T-helper 1 cell treated with Interleukin-12 subunit alpha and Interleukin-12 subunit beta and Interleukin-4 antibody, amounts not matched to agents 30 ng/mL and 1 ng/mL, for 36 hours (primary cell): ENCODE data around the gene EFHC2. TPM values are rescaled to one million over a fixed set of nuclear protein-coding genes. Genes with fewer than 3 reads are reported as not detected.

ENCODE experiments used
- intact Hi-C: fragments of 100-400 bp; cut with micrococcal nuclease; formaldehyde crosslinking; loops from one replicate; pipeline ENCODE4 v1.15.1; 2024
- total RNA-seq: library from RNA; stranded (reverse); gene quantifications from 2 replicates; pipeline ENCODE4 v1.2.3, GENCODE V29; 2022

EFHC2 gene
- total RNA-seq, result 0.24 and 0.32 TPM in 2 replicates

GRCh38 chrX:44343412-44344141, at the start of gene EFHC2:
Gene EFHC2 (minus strand): TSS chrX:44343672. CDS start chrX:44343588, 84 bp downstream.
- intact Hi-C loops, result loop anchor here (1.0 to 2.0 kb wide), 3 partner anchors 91 to 529 kb away; partner anchors contain the start of gene KDM6A

GRCh38 chrX:44392767-44393166, 49.3 kb upstream of the EFHC2 start:
- intact Hi-C loops, result no loop called here

GRCh38 chrX:44384688-44385338, 41.3 kb upstream of the EFHC2 start:
- intact Hi-C loops, result no loop called here

- intact Hi-C loops, result no loop called here
These were observed 39.4 kb upstream of the EFHC2 start for GRCh38 chrX:44382871-44383270.

- intact Hi-C loops, result no loop called here
These were observed 9.3 kb upstream of the EFHC2 start for GRCh38 chrX:44352758-44353157.

GRCh38 chrX:44349561-44349960, 6.1 kb upstream of the EFHC2 start:
- intact Hi-C loops, result no loop called here

GRCh38 chrX:44344687-44345086, 1.2 kb upstream of the EFHC2 start:
- intact Hi-C loops, result loop anchor here (1.0 to 2.0 kb wide), 3 partner anchors 92 to 528 kb away; partner anchors contain the start of gene KDM6A

GRCh38 chrX:44344194-44344593, 722 bp upstream of the EFHC2 start:
- intact Hi-C loops, result loop anchor here (1.0 to 2.0 kb wide), 3 partner anchors 91 to 529 kb away; partner anchors contain the start of gene KDM6A

GRCh38 chrX:44342866-44343265, 606 bp downstream of the EFHC2 start:
- intact Hi-C loops, result no loop called here

- intact Hi-C loops, result no loop called here
These were observed 5.1 kb downstream of the EFHC2 start for GRCh38 chrX:44338361-44338760.

GRCh38 chrX:44332437-44332836, 11.0 kb downstream of the EFHC2 start:
- intact Hi-C loops, result no loop called here

- intact Hi-C loops, result no loop called here
These were observed 13.2 kb downstream of the EFHC2 start for GRCh38 chrX:44330227-44330626.

GRCh38 chrX:44319550-44319949, 23.9 kb downstream of the EFHC2 start:
- intact Hi-C loops, result no loop called here

- intact Hi-C loops, result no loop called here
These were observed 26.3 kb downstream of the EFHC2 start for GRCh38 chrX:44317181-44317580.

- intact Hi-C loops, result no loop called here
These were observed 28.7 kb downstream of the EFHC2 start for GRCh38 chrX:44314808-44315207.

GRCh38 chrX:44314259-44314734, 29.2 kb downstream of the EFHC2 start:
- intact Hi-C loops, result no loop called here

GRCh38 chrX:44312421-44312820, 31.1 kb downstream of the EFHC2 start:
- intact Hi-C loops, result no loop called here

- intact Hi-C loops, result no loop called here
These were observed 33.2 kb downstream of the EFHC2 start for GRCh38 chrX:44310227-44310626.

- intact Hi-C loops, result no loop called here
These were observed 34.6 kb downstream of the EFHC2 start for GRCh38 chrX:44308869-44309268.

- intact Hi-C loops, result no loop called here
These were observed 37.1 kb downstream of the EFHC2 start for GRCh38 chrX:44306356-44306755.

GRCh38 chrX:44305921-44306320, 37.6 kb downstream of the EFHC2 start:
- intact Hi-C loops, result no loop called here

- intact Hi-C loops, result loop anchor here (5.0 kb wide), 1 partner anchor 346 kb away; no protein-coding TSS in a partner anchor
These were observed 40.4 kb downstream of the EFHC2 start for GRCh38 chrX:44303119-44303518.
